WTC11 (cell line): Measurements from ENCODE around the gene GPS2.

Experiments
- ATF6 ChIP-seq: sonication (generic); formaldehyde crosslinking; IDR thresholded peaks from 2 replicates; pipeline ENCODE4 v1.8.1; 2023; ENCODE audit warnings: mild to moderate bottlenecking, missing genetic modification reagents
- CBFB ChIP-seq: sonication (generic); formaldehyde crosslinking; IDR thresholded peaks from 2 replicates; pipeline ENCODE4 v1.8.1; 2022; ENCODE audit warnings: mild to moderate bottlenecking, low read depth, missing genetic modification reagents
- MAX ChIP-seq: sonication (generic); formaldehyde crosslinking; IDR thresholded peaks from 2 replicates; pipeline ENCODE4 v1.8.0; 2022; ENCODE audit warnings: mild to moderate bottlenecking, missing genetic modification reagents
- NR2C2 ChIP-seq: sonication (generic); formaldehyde crosslinking; IDR thresholded peaks from 2 replicates; pipeline ENCODE4 v1.8.0; 2022; ENCODE audit warnings: mild to moderate bottlenecking, missing genetic modification reagents
- TF ChIP-seq, protein P1 (sequence below): fragments of 200-600 bp; IDR thresholded peaks from 2 replicates; pipeline ENCODE4 v1.8.0; 2022; ENCODE audit warnings: antibody characterized with exemption

DNA sequence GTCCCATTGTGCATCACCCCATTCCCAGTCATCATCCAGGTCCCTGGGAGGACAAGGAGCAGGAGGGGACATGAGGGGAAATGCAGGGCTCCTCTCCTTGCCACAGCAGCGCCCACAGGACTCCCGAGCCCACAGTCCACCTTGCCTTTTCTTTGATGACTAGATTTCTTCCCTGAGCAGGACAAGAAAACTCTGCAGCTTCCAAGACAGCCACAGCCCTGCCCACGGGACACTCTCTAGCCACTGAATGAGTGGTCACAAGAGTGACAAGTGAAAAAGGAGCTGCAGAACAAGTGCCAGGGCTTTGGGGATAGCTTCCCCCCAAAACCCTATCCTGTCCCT, 9.2 kb upstream of the GPS2 start:
- TF ChIP-seq MAX (CRISPR knock-in tag) (0 out of 2 replicates have a peak, but pooled peaks have one; percentile 18), NR2C2 (CRISPR knock-in tag) (no peak), ATF6 (CRISPR knock-in tag) (no peak), CBFB (CRISPR knock-in tag) (no peak)
- TF ChIP-seq, protein P1, sequence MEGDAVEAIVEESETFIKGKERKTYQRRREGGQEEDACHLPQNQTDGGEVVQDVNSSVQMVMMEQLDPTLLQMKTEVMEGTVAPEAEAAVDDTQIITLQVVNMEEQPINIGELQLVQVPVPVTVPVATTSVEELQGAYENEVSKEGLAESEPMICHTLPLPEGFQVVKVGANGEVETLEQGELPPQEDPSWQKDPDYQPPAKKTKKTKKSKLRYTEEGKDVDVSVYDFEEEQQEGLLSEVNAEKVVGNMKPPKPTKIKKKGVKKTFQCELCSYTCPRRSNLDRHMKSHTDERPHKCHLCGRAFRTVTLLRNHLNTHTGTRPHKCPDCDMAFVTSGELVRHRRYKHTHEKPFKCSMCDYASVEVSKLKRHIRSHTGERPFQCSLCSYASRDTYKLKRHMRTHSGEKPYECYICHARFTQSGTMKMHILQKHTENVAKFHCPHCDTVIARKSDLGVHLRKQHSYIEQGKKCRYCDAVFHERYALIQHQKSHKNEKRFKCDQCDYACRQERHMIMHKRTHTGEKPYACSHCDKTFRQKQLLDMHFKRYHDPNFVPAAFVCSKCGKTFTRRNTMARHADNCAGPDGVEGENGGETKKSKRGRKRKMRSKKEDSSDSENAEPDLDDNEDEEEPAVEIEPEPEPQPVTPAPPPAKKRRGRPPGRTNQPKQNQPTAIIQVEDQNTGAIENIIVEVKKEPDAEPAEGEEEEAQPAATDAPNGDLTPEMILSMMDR = no peak
